SK-N-SH treated with all-trans-retinoic acid at 6 μM for 48 hours (cell line): ENCODE data around the gene SPRING1.

Experiments
- ATAC-seq: fragments of 200-7000 bp; cut with Tn5 transposase; 3 replicates; pipeline ENCODE4 v1.9.1; 2020; ENCODE audit warnings: mild to moderate bottlenecking, moderate library complexity
- ARNTL ChIP-seq: fragments of 450-650 bp; formaldehyde crosslinking; IDR thresholded peaks from 2 replicates; pipeline ENCODE4 v1.5.0; 2020; ENCODE audit warnings: low read depth, mild to moderate bottlenecking, moderate library complexity, borderline replicate concordance
- BACH2 ChIP-seq: fragments of 250-450 bp; sonication (Bioruptor Pico); IDR thresholded peaks from 2 replicates; pipeline ENCODE4 v1.9.0; 2021; ENCODE audit warnings: mild to moderate bottlenecking, borderline replicate concordance
- CREB5 ChIP-seq: fragments of 250-450 bp; sonication (Bioruptor Pico); IDR thresholded peaks from 2 replicates; pipeline ENCODE4 v1.5.1; 2020; ENCODE audit warnings: low read depth, mild to moderate bottlenecking, moderate library complexity
- CSDC2 ChIP-seq: fragments of 250-450 bp; sonication (Bioruptor Pico); IDR thresholded peaks from 2 replicates; pipeline ENCODE4 v1.5.0; 2020; ENCODE audit warnings: mild to moderate bottlenecking, moderate library complexity
- ESRRG ChIP-seq: fragments of 250-450 bp; sonication (Bioruptor Pico); IDR thresholded peaks from 2 replicates; pipeline ENCODE4 v1.6.1; 2021; ENCODE audit warnings: mild to moderate bottlenecking
- GLIS3 ChIP-seq: fragments of 250-450 bp; sonication (Bioruptor Pico); IDR thresholded peaks from 2 replicates; pipeline ENCODE4 v1.5.0; 2020; ENCODE audit warnings: mild to moderate bottlenecking, moderate library complexity
- OSR1 ChIP-seq: fragments of 250-450 bp; sonication (Bioruptor Pico); IDR thresholded peaks from 2 replicates; pipeline ENCODE4 v1.8.0; 2022; ENCODE audit warnings: moderate library complexity, mild to moderate bottlenecking, inconsistent platforms
- PPARA ChIP-seq: fragments of 250-450 bp; sonication (Bioruptor Pico); IDR thresholded peaks from 2 replicates; pipeline ENCODE4 v1.5.0; 2020; ENCODE audit warnings: mild to moderate bottlenecking, borderline replicate concordance
- RARB ChIP-seq: fragments of 250-450 bp; sonication (Bioruptor Pico); IDR thresholded peaks from 2 replicates; pipeline ENCODE4 v1.8.0; 2021; ENCODE audit warnings: mild to moderate bottlenecking, moderate library complexity
- SNAI2 ChIP-seq: fragments of 250-450 bp; sonication (Bioruptor Pico); IDR thresholded peaks from 2 replicates; pipeline ENCODE4 v1.5.0; 2020; ENCODE audit warnings: mild to moderate bottlenecking, moderate library complexity
- TCF4 ChIP-seq: fragments of 250-450 bp; sonication (Bioruptor Pico); IDR thresholded peaks from 2 replicates; pipeline ENCODE4 v1.8.0; 2021; ENCODE audit warnings: mild to moderate bottlenecking, moderate library complexity, borderline replicate concordance
- TOX ChIP-seq: fragments of 250-450 bp; sonication (Bioruptor Pico); IDR thresholded peaks from 2 replicates; pipeline ENCODE4 v1.8.0; 2021; ENCODE audit warnings: mild to moderate bottlenecking, moderate library complexity, borderline replicate concordance
- ZC3H10 ChIP-seq: fragments of 250-450 bp; sonication (Bioruptor Pico); IDR thresholded peaks from 2 replicates; pipeline ENCODE4 v1.5.1; 2021; ENCODE audit warnings: mild to moderate bottlenecking, moderate library complexity
- ZFP3 ChIP-seq: fragments of 250-450 bp; sonication (Bioruptor Pico); IDR thresholded peaks from 2 replicates; pipeline ENCODE4 v1.5.0; 2020; ENCODE audit warnings: mild to moderate bottlenecking, moderate library complexity
- ZFP30 ChIP-seq: fragments of 450-650 bp; formaldehyde crosslinking; IDR thresholded peaks from 2 replicates; pipeline ENCODE4 v1.5.0; 2022; ENCODE audit warnings: mild to moderate bottlenecking, moderate library complexity
- ZNF565 ChIP-seq: fragments of 450-650 bp; formaldehyde crosslinking; conservative IDR thresholded peaks from 2 replicates; pipeline ENCODE4 v1.5.0; 2020; ENCODE audit warnings: low read depth, mild to moderate bottlenecking, moderate library complexity
- ZNF70 ChIP-seq: fragments of 450-650 bp; formaldehyde crosslinking; IDR thresholded peaks from 2 replicates; pipeline ENCODE4 v1.5.0; 2020; ENCODE audit warnings: mild to moderate bottlenecking, moderate library complexity
- TF ChIP-seq, protein P1 (sequence below): fragments of 250-450 bp; sonication (Bioruptor Pico); IDR thresholded peaks from 2 replicates; pipeline ENCODE4 v1.8.0; 2020; ENCODE audit warnings: mild to moderate bottlenecking, moderate library complexity, borderline replicate concordance
- TF ChIP-seq, protein P2 (sequence below): fragments of 250-450 bp; sonication (Bioruptor Pico); IDR thresholded peaks from 2 replicates; pipeline ENCODE4 v1.5.0; 2020; ENCODE audit warnings: mild to moderate bottlenecking, moderate library complexity
- TF ChIP-seq, protein P3 (sequence below): fragments of 250-450 bp; sonication (Bioruptor Pico); IDR thresholded peaks from 2 replicates; pipeline ENCODE4 v1.8.0; 2021; ENCODE audit warnings: low read depth, mild to moderate bottlenecking, moderate library complexity, borderline replicate concordance

Gene SPRING1

GRCh38 chr12:116727891-116728290, 10.0 kb downstream of the SPRING1 start (continued):
- TF ChIP-seq OSR1 (no peak), GLIS3 (CRISPR knock-in tag) (no peak), ZC3H10 (CRISPR knock-in tag) (no peak), ZFP30 (no peak), ZFP3 (CRISPR knock-in tag) (no peak), BACH2 (no peak), PPARA (no peak)
- TF ChIP-seq, protein P1, sequence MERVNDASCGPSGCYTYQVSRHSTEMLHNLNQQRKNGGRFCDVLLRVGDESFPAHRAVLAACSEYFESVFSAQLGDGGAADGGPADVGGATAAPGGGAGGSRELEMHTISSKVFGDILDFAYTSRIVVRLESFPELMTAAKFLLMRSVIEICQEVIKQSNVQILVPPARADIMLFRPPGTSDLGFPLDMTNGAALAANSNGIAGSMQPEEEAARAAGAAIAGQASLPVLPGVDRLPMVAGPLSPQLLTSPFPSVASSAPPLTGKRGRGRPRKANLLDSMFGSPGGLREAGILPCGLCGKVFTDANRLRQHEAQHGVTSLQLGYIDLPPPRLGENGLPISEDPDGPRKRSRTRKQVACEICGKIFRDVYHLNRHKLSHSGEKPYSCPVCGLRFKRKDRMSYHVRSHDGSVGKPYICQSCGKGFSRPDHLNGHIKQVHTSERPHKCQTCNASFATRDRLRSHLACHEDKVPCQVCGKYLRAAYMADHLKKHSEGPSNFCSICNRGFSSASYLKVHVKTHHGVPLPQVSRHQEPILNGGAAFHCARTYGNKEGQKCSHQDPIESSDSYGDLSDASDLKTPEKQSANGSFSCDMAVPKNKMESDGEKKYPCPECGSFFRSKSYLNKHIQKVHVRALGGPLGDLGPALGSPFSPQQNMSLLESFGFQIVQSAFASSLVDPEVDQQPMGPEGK (CRISPR knock-in tag): no peak

DNA sequence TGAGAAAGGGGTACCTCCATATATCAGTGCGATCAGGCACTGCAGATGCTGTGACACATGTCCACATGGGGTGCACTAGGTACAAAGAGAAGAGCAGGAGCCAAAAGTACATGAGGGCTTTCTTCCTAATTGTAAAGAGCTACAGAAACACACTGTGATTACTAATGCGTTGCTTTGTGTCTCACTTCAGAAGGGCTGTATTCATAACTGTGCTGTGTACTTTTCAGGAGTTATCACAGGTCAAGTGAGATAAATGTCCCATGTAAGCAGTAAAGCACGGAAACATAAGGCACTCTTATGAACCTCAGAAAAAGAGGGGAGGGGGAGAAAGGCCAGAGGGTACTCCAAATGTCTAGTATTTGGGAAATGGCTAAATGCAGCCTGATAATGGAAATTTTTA, 10.6 kb downstream of the SPRING1 start:
- no peak for ATAC-seq
- TF ChIP-seq PPARA: no peak
- TF ChIP-seq, protein P2, sequence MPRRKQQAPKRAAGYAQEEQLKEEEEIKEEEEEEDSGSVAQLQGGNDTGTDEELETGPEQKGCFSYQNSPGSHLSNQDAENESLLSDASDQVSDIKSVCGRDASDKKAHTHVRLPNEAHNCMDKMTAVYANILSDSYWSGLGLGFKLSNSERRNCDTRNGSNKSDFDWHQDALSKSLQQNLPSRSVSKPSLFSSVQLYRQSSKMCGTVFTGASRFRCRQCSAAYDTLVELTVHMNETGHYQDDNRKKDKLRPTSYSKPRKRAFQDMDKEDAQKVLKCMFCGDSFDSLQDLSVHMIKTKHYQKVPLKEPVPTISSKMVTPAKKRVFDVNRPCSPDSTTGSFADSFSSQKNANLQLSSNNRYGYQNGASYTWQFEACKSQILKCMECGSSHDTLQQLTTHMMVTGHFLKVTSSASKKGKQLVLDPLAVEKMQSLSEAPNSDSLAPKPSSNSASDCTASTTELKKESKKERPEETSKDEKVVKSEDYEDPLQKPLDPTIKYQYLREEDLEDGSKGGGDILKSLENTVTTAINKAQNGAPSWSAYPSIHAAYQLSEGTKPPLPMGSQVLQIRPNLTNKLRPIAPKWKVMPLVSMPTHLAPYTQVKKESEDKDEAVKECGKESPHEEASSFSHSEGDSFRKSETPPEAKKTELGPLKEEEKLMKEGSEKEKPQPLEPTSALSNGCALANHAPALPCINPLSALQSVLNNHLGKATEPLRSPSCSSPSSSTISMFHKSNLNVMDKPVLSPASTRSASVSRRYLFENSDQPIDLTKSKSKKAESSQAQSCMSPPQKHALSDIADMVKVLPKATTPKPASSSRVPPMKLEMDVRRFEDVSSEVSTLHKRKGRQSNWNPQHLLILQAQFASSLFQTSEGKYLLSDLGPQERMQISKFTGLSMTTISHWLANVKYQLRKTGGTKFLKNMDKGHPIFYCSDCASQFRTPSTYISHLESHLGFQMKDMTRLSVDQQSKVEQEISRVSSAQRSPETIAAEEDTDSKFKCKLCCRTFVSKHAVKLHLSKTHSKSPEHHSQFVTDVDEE: no peak
- no peak for TF ChIP-seq CREB5 (CRISPR knock-in tag)
- TF ChIP-seq RARB: no peak
- TF ChIP-seq ARNTL (CRISPR knock-in tag): no peak
- TF ChIP-seq BACH2: no peak
- TF ChIP-seq, all 23 proteins: peak for 0

GRCh38 chr12:116726694-116727093, 11.2 kb downstream of the SPRING1 start:
- ATAC-seq: no peak
- TF ChIP-seq ZFP3 (CRISPR knock-in tag) (no peak), ZNF565 (CRISPR knock-in tag) (no peak), SNAI2 (CRISPR knock-in tag) (no peak), ZC3H10 (CRISPR knock-in tag) (no peak), CSDC2 (CRISPR knock-in tag) (no peak), ARNTL (CRISPR knock-in tag) (no peak), CREB5 (CRISPR knock-in tag) (no peak), ESRRG (CRISPR knock-in tag) (no peak), TOX (CRISPR knock-in tag) (no peak), TCF4 (no peak), ZNF70 (no peak), RARB (no peak), OSR1 (no peak)
- TF ChIP-seq, protein P1 (CRISPR knock-in tag): no peak
- TF ChIP-seq, protein P3, sequence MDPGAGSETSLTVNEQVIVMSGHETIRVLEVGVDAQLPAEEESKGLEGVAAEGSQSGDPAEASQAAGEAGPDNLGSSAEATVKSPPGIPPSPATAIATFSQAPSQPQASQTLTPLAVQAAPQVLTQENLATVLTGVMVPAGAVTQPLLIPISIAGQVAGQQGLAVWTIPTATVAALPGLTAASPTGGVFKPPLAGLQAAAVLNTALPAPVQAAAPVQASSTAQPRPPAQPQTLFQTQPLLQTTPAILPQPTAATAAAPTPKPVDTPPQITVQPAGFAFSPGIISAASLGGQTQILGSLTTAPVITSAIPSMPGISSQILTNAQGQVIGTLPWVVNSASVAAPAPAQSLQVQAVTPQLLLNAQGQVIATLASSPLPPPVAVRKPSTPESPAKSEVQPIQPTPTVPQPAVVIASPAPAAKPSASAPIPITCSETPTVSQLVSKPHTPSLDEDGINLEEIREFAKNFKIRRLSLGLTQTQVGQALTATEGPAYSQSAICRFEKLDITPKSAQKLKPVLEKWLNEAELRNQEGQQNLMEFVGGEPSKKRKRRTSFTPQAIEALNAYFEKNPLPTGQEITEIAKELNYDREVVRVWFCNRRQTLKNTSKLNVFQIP: no peak
